Heart right ventricle (tissue), 16 donors: ENCODE results near the gene SHROOM3. TPM values are rescaled to one million over a fixed set of nuclear protein-coding genes. Genes with fewer than 3 reads are reported as not detected.

Experiments
- ATAC-seq, 8 donors: fragments of 200-7000 bp; cut with Tn5 transposase; one replicate each; pipeline ENCODE4 v1.9.1; 2020; ENCODE audit warnings: mild to moderate bottlenecking in 8 of 8, moderate library complexity in 8 of 8, moderate number of reproducible peaks in 1 of 8
- DNase-seq, 2 donors: peaks; one replicate each; pipeline ENCODE4 v3.0.0-alpha.2; 2020
- H3K27ac ChIP-seq, 10 donors: fragments of 200-600 bp; sonication (generic) in 2 of 10; one replicate each; pipeline versions ENCODE4 v1.5.0 to v1.8.0; 2020 to 2022; ENCODE audit warnings: mild to moderate bottlenecking in 3 of 10
- H3K27me3 ChIP-seq, 7 donors: fragments of 200-600 bp; one replicate each; pipeline ENCODE4 v1.8.0; 2021 to 2022; ENCODE audit warnings: mild to moderate bottlenecking in 2 of 7
- H3K36me3 ChIP-seq, 9 donors: fragments of 200-600 bp; sonication (generic) in 1 of 9; one replicate each; pipeline versions ENCODE4 v1.5.0 to v1.8.0; 2020 to 2022; ENCODE audit warnings: mild to moderate bottlenecking in 2 of 9
- H3K4me1 ChIP-seq, 9 donors: fragments of 200-600 bp; sonication (generic) in 1 of 9; one replicate each; pipeline versions ENCODE4 v1.5.0 to v1.8.0; 2020 to 2022; ENCODE audit warnings: mild to moderate bottlenecking in 4 of 9
- H3K4me3 ChIP-seq, 10 donors: fragments of 200-600 bp; sonication (generic) in 2 of 10; one replicate each; pipeline versions ENCODE4 v1.5.0 to v1.8.0; 2020 to 2022; ENCODE audit warnings: mild to moderate bottlenecking in 7 of 10, moderate library complexity in 2 of 10
- H3K9me3 ChIP-seq, 11 donors: fragments of 200-600 bp in 10 of 11; sonication (generic) in 2 of 11; one replicate each; pipeline versions ENCODE4 v1.5.0 to v1.8.0; 2013 to 2022; ENCODE audit warnings: mild to moderate bottlenecking in 2 of 11, control low read depth in 1 of 11, moderate library complexity in 1 of 11
- WGBS, 2 donors: extraction: QIAGEN DNeasy Blood & Tissue Kit; methylation state at CpG; one replicate each; pipeline ENCODE4 v1.1.7; 2013; ENCODE audit warnings: inconsistent platforms in 1 of 2; 5-methylcytosine and 5-hydroxymethylcytosine counted together
- intact Hi-C, 10 donors: fragments of 100-400 bp; cut with DNase I; formaldehyde crosslinking; loops; one replicate each; pipeline versions ENCODE4 v1.11.1 to v1.14.2; 2022
- polyA plus RNA-seq, 2 donors: library from polyadenylated mRNA; stranded (reverse); fragments of 200-250 nt; gene quantifications; one replicate each; pipeline ENCODE4 v1.2.3, GENCODE V29; 2013
- total RNA-seq, 10 donors: library from RNA; stranded (reverse); fragmentation: NEBNext Ultra II Directional in 3 of 10; extraction: Animal tissue kit (Norgen Biotek cat#: 25700) in 3 of 10; gene quantifications; one replicate each; pipeline versions ENCODE4 v1.2.1 to v1.2.4, GENCODE V29; 2021 to 2023
- TF ChIP-seq, protein P1 (sequence below), 9 donors: fragments of 200-600 bp; sonication (generic) in 2 of 9; IDR thresholded peaks; one replicate each; pipeline versions ENCODE4 v1.5.0 to v1.8.0; 2021 to 2022; ENCODE audit warnings: antibody characterized with exemption in 9 of 9, mild to moderate bottlenecking in 5 of 9, moderate library complexity in 1 of 9
- donor health status: Arrhythmogenic right ventricular cardiomyopathy.
- donor health status: ischemic (EF 13 %, LVEDD 7.1; RV severe dilation, severe dysfunction).
- donor health status: healthy with polysubstance abuse.
- donor health status: DM: no; HTN: yes; CAD: no.
- donor health status: DM: no; HTN: no; CAD: no.
- donor health status: ischemic (EF 25% LVEDD 6.9; RV normal size, moderate dysfunction).
- donor health status: ischemic (EF 25% LVEDD 5.7; RV mildly dilated, moderate dysfunction).
- donor health status: healthy.
- donor health status: DM: yes; HTN: yes; CAD: no.
- donor health status: Ischemic cardiomyopathy.
- donor health status: ischemic (EF 35%, LVEDD 5.7; RV mildly dilated, moderate dysfunction).
- donor health status: nonischemic (EF 11% LVEDD 7.7; RV severe dilation, severe dysfunction).
- donor health status: DM: yes; HTN: yes; CAD: no.
- donor health status: PGD.
- donor health status: ischemic (EF 29% LVEDD 5.4; RV normal size, mild dysfunction).
- donor health status: nonischemic (EF 23%, LVEDD 6.1; RV moderate dilation, normal function).

Gene SHROOM3
- total and polyA plus RNA-seq, 12 donors = 1.7 to 33.3 (median 15.9) TPM

GRCh38 chr4:76694056-76694455 is 259.0 kb downstream of the SHROOM3 start:
- Histone ChIP-seq H3K36me3 (no peaks in the 10 kb centered on the region), H3K9me3 (no peaks in the 10 kb centered on the region), H3K4me1 (peaks cover 0 to 26% (median 11%) of the 10 kb centered on the region in 9 donors), H3K27ac (no peak overlapping the region), H3K4me3 (no peak overlapping the region), H3K27me3 (peaks cover 0 to 52% (median 13%) of the 10 kb centered on the region in 7 donors)
- ATAC-seq (no peak), DNase-seq (no peak)
- TF ChIP-seq, protein P1, sequence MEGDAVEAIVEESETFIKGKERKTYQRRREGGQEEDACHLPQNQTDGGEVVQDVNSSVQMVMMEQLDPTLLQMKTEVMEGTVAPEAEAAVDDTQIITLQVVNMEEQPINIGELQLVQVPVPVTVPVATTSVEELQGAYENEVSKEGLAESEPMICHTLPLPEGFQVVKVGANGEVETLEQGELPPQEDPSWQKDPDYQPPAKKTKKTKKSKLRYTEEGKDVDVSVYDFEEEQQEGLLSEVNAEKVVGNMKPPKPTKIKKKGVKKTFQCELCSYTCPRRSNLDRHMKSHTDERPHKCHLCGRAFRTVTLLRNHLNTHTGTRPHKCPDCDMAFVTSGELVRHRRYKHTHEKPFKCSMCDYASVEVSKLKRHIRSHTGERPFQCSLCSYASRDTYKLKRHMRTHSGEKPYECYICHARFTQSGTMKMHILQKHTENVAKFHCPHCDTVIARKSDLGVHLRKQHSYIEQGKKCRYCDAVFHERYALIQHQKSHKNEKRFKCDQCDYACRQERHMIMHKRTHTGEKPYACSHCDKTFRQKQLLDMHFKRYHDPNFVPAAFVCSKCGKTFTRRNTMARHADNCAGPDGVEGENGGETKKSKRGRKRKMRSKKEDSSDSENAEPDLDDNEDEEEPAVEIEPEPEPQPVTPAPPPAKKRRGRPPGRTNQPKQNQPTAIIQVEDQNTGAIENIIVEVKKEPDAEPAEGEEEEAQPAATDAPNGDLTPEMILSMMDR (IDR thresholded peaks at IDR 0.05) = no peak
- intact Hi-C loops = no loop called here
- WGBS, 2 donors = 88 to 94% methylated on average over 1 of the region's 1 CpG

GRCh38 chr4:76696109-76696508 is 261.1 kb downstream of the SHROOM3 start:
- no peak overlapping the region for H3K27ac ChIP-seq
- ATAC-seq (no peak), DNase-seq (no peak)
- H3K4me1 ChIP-seq = peaks cover 0 to 9% (median 0%) of the 10 kb centered on the region in 9 donors
- TF ChIP-seq, protein P1 (IDR thresholded peaks at IDR 0.05) = no peak
- intact Hi-C loops = no loop called here
- no peaks in the 10 kb centered on the region for H3K9me3 ChIP-seq
- H3K36me3 ChIP-seq = no peaks in the 10 kb centered on the region
- WGBS, 2 donors = 69% methylated on average over 7 of the region's 7 CpGs
- peaks cover 0 to 33% (median 2%) of the 10 kb centered on the region in 7 donors for H3K27me3 ChIP-seq
- H3K4me3 ChIP-seq = no peak overlapping the region

GRCh38 chr4:76697129-76697803 is 262.2 kb downstream of the SHROOM3 start:
- TF ChIP-seq, protein P1 (IDR thresholded peaks at IDR 0.05) = no peak
- WGBS, 2 donors = 81 to 89% methylated on average over 3 of the region's 3 CpGs
- intact Hi-C loops = no loop called here

GRCh38 chr4:76698141-76698540 is 263.1 kb downstream of the SHROOM3 start:
- Histone ChIP-seq H3K27me3 (peaks cover 0 to 15% (median 0%) of the 10 kb centered on the region in 7 donors), H3K27ac (no peak overlapping the region), H3K9me3 (no peaks in the 10 kb centered on the region), H3K4me3 (no peak overlapping the region), H3K36me3 (no peaks in the 10 kb centered on the region), H3K4me1 (peaks cover 0 to 4% (median 2%) of the 10 kb centered on the region in 9 donors)
- no peak for DNase-seq
- intact Hi-C loops = no loop called here
- TF ChIP-seq, protein P1 (IDR thresholded peaks at IDR 0.05) = no peak
- 83 to 84% methylated on average over 1 of the region's 1 CpG for WGBS, 2 donors
- ATAC-seq = no peak

More at GRCh38 chr4:76697129-76697803, 262.2 kb downstream of the SHROOM3 start:
- Histone ChIP-seq H3K4me3 (no peak overlapping the region), H3K27ac (no peak overlapping the region), H3K36me3 (no peaks in the 10 kb centered on the region), H3K9me3 (no peaks in the 10 kb centered on the region), H3K27me3 (peaks cover 0 to 21% (median 0%) of the 10 kb centered on the region in 7 donors), H3K4me1 (no peaks in the 10 kb centered on the region)
- ATAC-seq (no peak), DNase-seq (no peak)
